HEK293 (cell line): ENCODE results near the gene AGXT2.

ENCODE experiments used
- CTCF ChIA-PET: fragments of 350-600 bp; formaldehyde crosslinking; extraction: SDS; loops from one replicate; lab custom pipeline; 2021; ENCODE audit warnings: antibody characterized with exemption; lab: Yijun Ruan, JAX
- POLR2A ChIA-PET: fragments of 300-600 bp; formaldehyde crosslinking; extraction: SDS; loops from one replicate; lab custom pipeline; 2020; ENCODE audit warnings: antibody characterized with exemption, inconsistent platforms; lab: Yijun Ruan, JAX
- H3K27ac ChIP-seq: fragments of 200-500 bp; sonication (Bioruptor generic); 2 replicates; pipeline ENCODE4 v1.5.1; 2014; ENCODE audit warnings: low read depth, low read length, control low read depth, inconsistent platforms; ENCODE audit errors: extremely low read depth
- H3K36me3 ChIP-seq, 2 experiments: fragments of 200-500 bp in 1 of 2; sonication (Bioruptor generic) in 1 of 2; 1 replicate in 1 of 2; 2 replicates in 1 of 2; pipeline ENCODE4 v1.5.1; 2014 to 2017; ENCODE audit warnings: inconsistent platforms in 2 of 2, low read length in 2 of 2; ENCODE audit not compliant: control insufficient read depth in 2 of 2, insufficient read depth in 1 of 2
- H3K4me1 ChIP-seq: fragments of 200-500 bp; sonication (Bioruptor generic); 2 replicates; pipeline ENCODE4 v1.5.1; 2014; ENCODE audit warnings: mild to moderate bottlenecking, low read length, inconsistent platforms; ENCODE audit not compliant: control insufficient read depth, insufficient read depth
- H3K4me3 ChIP-seq: 2 replicates; pipeline ENCODE4 v1.5.1; 2011; ENCODE audit warnings: low read depth, mild to moderate bottlenecking, control low read depth, low read length, moderate library complexity
- H3K9me3 ChIP-seq: fragments of 200-500 bp; sonication (Bioruptor generic); 2 replicates; pipeline ENCODE4 v1.5.1; 2014; ENCODE audit warnings: low read depth, low read length, inconsistent platforms; ENCODE audit not compliant: control insufficient read depth, insufficient read depth
- KLF16 ChIP-seq: fragments of 450-650 bp; formaldehyde crosslinking; IDR thresholded peaks from 2 replicates; pipeline ENCODE4 v1.5.1; 2017; ENCODE audit warnings: missing biosample characterization, missing genetic modification characterization
- MEIS1 ChIP-seq: sonication (generic); formaldehyde crosslinking; IDR thresholded peaks from 2 replicates; pipeline ENCODE4 v1.8.1; 2022; ENCODE audit warnings: missing genetic modification reagents, mild to moderate bottlenecking, borderline replicate concordance
- SCRT1 ChIP-seq: fragments of 450-650 bp; formaldehyde crosslinking; IDR thresholded peaks from 2 replicates; pipeline ENCODE4 v1.5.1; 2016; ENCODE audit warnings: missing biosample characterization, missing genetic modification characterization, borderline replicate concordance
- ZBTB20 ChIP-seq: fragments of 450-650 bp; formaldehyde crosslinking; IDR thresholded peaks from 2 replicates; pipeline ENCODE4 v1.5.1; 2016; ENCODE audit warnings: missing biosample characterization, missing genetic modification characterization
- ZNF114 ChIP-seq: fragments of 450-650 bp; formaldehyde crosslinking; IDR thresholded peaks from 2 replicates; pipeline ENCODE4 v1.5.0; 2017; ENCODE audit warnings: missing biosample characterization, missing genetic modification characterization
- ZNF132 ChIP-seq: fragments of 450-650 bp; formaldehyde crosslinking; IDR thresholded peaks from 2 replicates; pipeline ENCODE4 v1.5.1; 2017; ENCODE audit warnings: missing biosample characterization, missing genetic modification characterization, borderline replicate concordance
- ZNF146 ChIP-seq: fragments of 450-650 bp; formaldehyde crosslinking; IDR thresholded peaks from 2 replicates; pipeline ENCODE4 v1.5.1; 2016; ENCODE audit warnings: missing biosample characterization, missing genetic modification characterization
- ZNF169 ChIP-seq: fragments of 450-650 bp; formaldehyde crosslinking; IDR thresholded peaks from 2 replicates; pipeline ENCODE4 v1.5.1; 2016; ENCODE audit warnings: missing biosample characterization, missing genetic modification characterization
- ZNF184 ChIP-seq: fragments of 450-650 bp; IDR thresholded peaks from 2 replicates; pipeline ENCODE4 v1.5.1; 2018; ENCODE audit warnings: missing biosample characterization, mild to moderate bottlenecking, missing genetic modification characterization
- ZNF211 ChIP-seq: fragments of 450-650 bp; formaldehyde crosslinking; IDR thresholded peaks from 2 replicates; pipeline ENCODE4 v1.5.1; 2016; ENCODE audit warnings: low read depth, missing biosample characterization, missing genetic modification characterization
- ZNF324 ChIP-seq: fragments of 450-650 bp; formaldehyde crosslinking; IDR thresholded peaks from 2 replicates; pipeline ENCODE4 v1.5.1; 2016; ENCODE audit warnings: missing biosample characterization, missing genetic modification characterization
- ZNF394 ChIP-seq: fragments of 450-650 bp; formaldehyde crosslinking; IDR thresholded peaks from 2 replicates; pipeline ENCODE4 v1.5.1; 2016; ENCODE audit warnings: missing biosample characterization, missing genetic modification characterization, mild to moderate bottlenecking, moderate library complexity, borderline replicate concordance
- ZNF514 ChIP-seq: fragments of 450-650 bp; formaldehyde crosslinking; IDR thresholded peaks from 2 replicates; pipeline ENCODE4 v1.5.1; 2016; ENCODE audit warnings: missing biosample characterization, missing genetic modification characterization
- ZNF555 ChIP-seq: fragments of 450-650 bp; formaldehyde crosslinking; conservative IDR thresholded peaks from 2 replicates; pipeline ENCODE4 v1.5.1; 2017; ENCODE audit warnings: missing biosample characterization, mild to moderate bottlenecking, missing genetic modification characterization, inconsistent platforms
- ZNF571 ChIP-seq: fragments of 450-650 bp; formaldehyde crosslinking; IDR thresholded peaks from 2 replicates; pipeline ENCODE4 v1.5.0; 2017; ENCODE audit warnings: missing biosample characterization, missing genetic modification characterization
- ZNF776 ChIP-seq: fragments of 450-650 bp; formaldehyde crosslinking; IDR thresholded peaks from 2 replicates; pipeline ENCODE4 v1.5.0; 2017; ENCODE audit warnings: missing biosample characterization, missing genetic modification characterization, borderline replicate concordance
- ZNF843 ChIP-seq: fragments of 450-650 bp; formaldehyde crosslinking; IDR thresholded peaks from 2 replicates; pipeline ENCODE4 v1.5.1; 2016; ENCODE audit warnings: missing biosample characterization, missing genetic modification characterization
- TF ChIP-seq, protein P1 (sequence below): fragments of 450-650 bp; formaldehyde crosslinking; IDR thresholded peaks from 2 replicates; pipeline ENCODE4 v1.5.1; 2017; ENCODE audit warnings: missing biosample characterization, missing genetic modification characterization
- TF ChIP-seq, protein P2 (sequence below): fragments of 450-650 bp; formaldehyde crosslinking; optimal IDR thresholded peaks from 2 replicates; pipeline ENCODE3; 2016; ENCODE audit warnings: missing biosample characterization, mild to moderate bottlenecking, missing genetic modification characterization

Gene AGXT2

DNA sequence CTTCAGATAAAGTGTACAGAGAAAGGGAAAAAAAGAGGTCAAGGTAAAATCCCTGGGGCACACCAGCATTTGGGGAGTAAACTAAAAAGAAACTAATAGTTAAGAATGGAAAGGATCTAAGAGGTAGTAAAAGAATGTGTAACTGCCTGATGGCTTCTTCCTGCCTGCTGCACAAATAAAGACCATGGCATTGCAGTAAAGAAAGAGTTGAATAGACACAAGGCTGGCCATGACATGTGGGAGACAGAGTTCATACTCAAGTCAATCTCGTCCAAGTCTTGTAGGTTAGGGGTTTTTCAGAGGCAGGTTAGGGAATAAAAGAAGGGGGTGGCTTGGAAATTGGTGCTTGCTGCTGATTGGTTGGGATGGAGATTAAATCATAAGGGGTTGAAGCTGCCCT, 60.8 kb downstream of the AGXT2 start:
- Histone ChIP-seq H3K4me1 (no peaks in the 10 kb centered on the region), H3K27ac (no peak overlapping the region), H3K4me3 (no peak overlapping the region), H3K9me3 (peaks cover 8% of the 10 kb centered on the region; the same call in 1 of the 2 replicates), H3K36me3 (no peaks in the 10 kb centered on the region)
- CTCF ChIA-PET: no interaction called here
- POLR2A ChIA-PET: no interaction called here
- TF ChIP-seq, protein P1, sequence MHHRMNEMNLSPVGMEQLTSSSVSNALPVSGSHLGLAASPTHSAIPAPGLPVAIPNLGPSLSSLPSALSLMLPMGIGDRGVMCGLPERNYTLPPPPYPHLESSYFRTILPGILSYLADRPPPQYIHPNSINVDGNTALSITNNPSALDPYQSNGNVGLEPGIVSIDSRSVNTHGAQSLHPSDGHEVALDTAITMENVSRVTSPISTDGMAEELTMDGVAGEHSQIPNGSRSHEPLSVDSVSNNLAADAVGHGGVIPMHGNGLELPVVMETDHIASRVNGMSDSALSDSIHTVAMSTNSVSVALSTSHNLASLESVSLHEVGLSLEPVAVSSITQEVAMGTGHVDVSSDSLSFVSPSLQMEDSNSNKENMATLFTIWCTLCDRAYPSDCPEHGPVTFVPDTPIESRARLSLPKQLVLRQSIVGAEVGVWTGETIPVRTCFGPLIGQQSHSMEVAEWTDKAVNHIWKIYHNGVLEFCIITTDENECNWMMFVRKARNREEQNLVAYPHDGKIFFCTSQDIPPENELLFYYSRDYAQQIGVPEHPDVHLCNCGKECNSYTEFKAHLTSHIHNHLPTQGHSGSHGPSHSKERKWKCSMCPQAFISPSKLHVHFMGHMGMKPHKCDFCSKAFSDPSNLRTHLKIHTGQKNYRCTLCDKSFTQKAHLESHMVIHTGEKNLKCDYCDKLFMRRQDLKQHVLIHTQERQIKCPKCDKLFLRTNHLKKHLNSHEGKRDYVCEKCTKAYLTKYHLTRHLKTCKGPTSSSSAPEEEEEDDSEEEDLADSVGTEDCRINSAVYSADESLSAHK (tag by site-specific recombination): no peak
- TF ChIP-seq ZNF514 (no peak), ZNF555 (tag by site-specific recombination) (no peak), ZNF132 (no peak)

DNA sequence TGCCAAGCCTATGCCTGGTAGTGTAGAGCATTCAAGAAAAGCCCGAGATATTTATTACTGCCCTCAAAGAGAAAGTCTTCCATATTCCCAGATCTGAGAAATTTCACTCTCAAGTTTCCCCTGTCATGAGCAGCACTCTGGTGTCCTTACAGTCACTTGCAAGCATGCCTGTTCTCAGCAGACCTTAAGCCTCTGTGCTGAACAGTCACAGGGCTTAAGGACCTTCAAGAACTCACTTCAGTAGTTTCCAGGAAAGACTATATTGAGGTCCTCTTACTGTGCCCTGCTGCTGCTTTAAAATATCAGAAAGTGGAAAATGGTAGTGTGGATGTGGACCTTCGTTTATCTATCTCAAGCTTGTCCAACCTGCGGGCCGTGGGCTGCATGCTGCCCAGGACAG, 64.9 kb downstream of the AGXT2 start:
- CTCF ChIA-PET: interaction anchor here (1.2 kb wide), 1 partner anchor 24 kb away, joined by 3 read pairs; no protein-coding TSS in a partner anchor
- Histone ChIP-seq H3K9me3 (peaks cover 8% of the 10 kb centered on the region; the same call in 1 of the 2 replicates), H3K4me1 (no peaks in the 10 kb centered on the region), H3K27ac (no peak overlapping the region), H3K4me3 (no peak overlapping the region), H3K36me3 (no peaks in the 10 kb centered on the region)
- TF ChIP-seq ZNF843 (tag by site-specific recombination) (no peak), ZNF114 (tag by site-specific recombination) (no peak), ZNF146 (no peak), ZNF776 (no peak), ZNF394 (tag by site-specific recombination) (no peak), ZNF184 (tag by site-specific recombination) (no peak), ZNF324 (tag by site-specific recombination) (no peak), ZNF132 (no peak), SCRT1 (no peak), ZBTB20 (tag by site-specific recombination) (no peak), ZNF211 (tag by site-specific recombination) (no peak), ZNF169 (no peak)
- TF ChIP-seq, protein P2, sequence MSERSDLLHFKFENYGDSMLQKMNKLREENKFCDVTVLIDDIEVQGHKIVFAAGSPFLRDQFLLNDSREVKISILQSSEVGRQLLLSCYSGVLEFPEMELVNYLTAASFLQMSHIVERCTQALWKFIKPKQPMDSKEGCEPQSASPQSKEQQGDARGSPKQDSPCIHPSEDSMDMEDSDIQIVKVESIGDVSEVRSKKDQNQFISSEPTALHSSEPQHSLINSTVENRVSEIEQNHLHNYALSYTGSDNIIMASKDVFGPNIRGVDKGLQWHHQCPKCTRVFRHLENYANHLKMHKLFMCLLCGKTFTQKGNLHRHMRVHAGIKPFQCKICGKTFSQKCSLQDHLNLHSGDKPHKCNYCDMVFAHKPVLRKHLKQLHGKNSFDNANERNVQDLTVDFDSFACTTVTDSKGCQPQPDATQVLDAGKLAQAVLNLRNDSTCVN (tag by site-specific recombination): no peak
- TF ChIP-seq, protein P1 (tag by site-specific recombination): no peak
- POLR2A ChIA-PET: no interaction called here

DNA sequence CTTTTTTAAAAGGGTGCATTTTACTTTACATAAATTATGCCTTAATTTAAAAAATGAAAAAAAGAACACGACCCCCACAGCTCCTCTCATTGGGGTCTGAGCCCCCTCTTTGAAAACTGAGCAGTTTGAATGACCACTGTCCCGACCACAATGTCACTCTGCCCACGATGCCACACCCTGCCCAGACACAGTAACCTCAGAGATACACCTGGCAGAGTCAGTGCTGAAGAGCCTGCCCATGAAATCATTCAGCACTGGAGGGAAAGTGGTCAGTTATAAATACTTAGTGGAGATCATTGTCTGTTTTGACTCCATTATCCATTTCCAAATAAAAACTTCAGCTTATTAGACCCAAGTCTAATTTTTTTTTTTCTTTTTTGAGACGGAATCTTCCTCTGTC, 69.1 kb downstream of the AGXT2 start:
- Histone ChIP-seq H3K27ac (no peak overlapping the region), H3K4me3 (no peak overlapping the region), H3K9me3 (no peaks in the 10 kb centered on the region), H3K4me1 (no peaks in the 10 kb centered on the region), H3K36me3 (no peaks in the 10 kb centered on the region)
- TF ChIP-seq MEIS1 (CRISPR knock-in tag): no peak
- TF ChIP-seq KLF16 (tag by site-specific recombination): no peak
- no peak for TF ChIP-seq ZNF146
- no peak for TF ChIP-seq ZNF571 (tag by site-specific recombination)
- ChIA-PET POLR2A (no interaction called here), CTCF (interaction anchor here (1.2 to 1.8 kb wide), 3 partner anchors 25 to 81 kb away, joined by 3 to 5 read pairs (median 3); no protein-coding TSS in a partner anchor)
